GM12801 (cell line): ENCODE measurements around the gene EIF4EBP2.

ENCODE experiments used
- CTCF ChIP-seq: IDR thresholded peaks from one replicate; pipeline ENCODE4 v1.5.1; 2011; ENCODE audit warnings: control low read depth; ENCODE audit not compliant: insufficient read length; ENCODE audit errors: extremely low read depth

The EIF4EBP2 gene

GRCh38 chr10:70370766-70371165 is 33.2 kb upstream of the EIF4EBP2 start:
- no peak for TF ChIP-seq CTCF

GRCh38 chr10:70371846-70372245 is 32.1 kb upstream of the EIF4EBP2 start:
- no peak for TF ChIP-seq CTCF

GRCh38 chr10:70374775-70375614 is 28.9 kb upstream of the EIF4EBP2 start:
- no peak for TF ChIP-seq CTCF

GRCh38 chr10:70376436-70377378 is 27.2 kb upstream of the EIF4EBP2 start:
- no peak for TF ChIP-seq CTCF

- TF ChIP-seq CTCF = no peak
Measured at GRCh38 chr10:70378122-70378521, 25.8 kb upstream of the EIF4EBP2 start.

- TF ChIP-seq CTCF = no peak
Measured at GRCh38 chr10:70379581-70380176, 24.3 kb upstream of the EIF4EBP2 start.
